CD4-positive, CD25-positive, alpha-beta regulatory T cell (primary cell): ENCODE results near the gene RAB19. TPM values are rescaled to one million over a fixed set of nuclear protein-coding genes. Genes with fewer than 3 reads are reported as not detected.
"Not testable (repeated sequence)": the region's sequence is repeated elsewhere in the genome, so short reads cannot be mapped to it uniquely, and the experiment has no call there.

Source experiments
- ATAC-seq, 2 donors: fragments of 150-1000 bp; cut with Tn5 transposase; one replicate each; pipeline ENCODE4 v1.10.0; 2021; ENCODE audit warnings: low read depth in 2 of 2, moderate number of reproducible peaks in 2 of 2, moderate library complexity in 1 of 2
- DNase-seq, 3 donors: peaks; one replicate each; pipeline versions ENCODE4 v3.0.0 to v3.0.0-alpha.2; 2012 to 2022; ENCODE audit warnings: mixed read lengths in 1 of 3
- H3K27ac ChIP-seq: one replicate; pipeline ENCODE4 v1.7.0; 2013; ENCODE audit warnings: mild to moderate bottlenecking, low read length; ENCODE audit not compliant: insufficient read depth, poor library complexity, severe bottlenecking
- H3K27me3 ChIP-seq: one replicate; pipeline ENCODE4 v1.7.0; 2013; ENCODE audit warnings: low read length; ENCODE audit not compliant: control insufficient read depth, insufficient read depth
- H3K36me3 ChIP-seq: one replicate; pipeline ENCODE4 v1.7.0; 2013; ENCODE audit warnings: mild to moderate bottlenecking, low read length, moderate library complexity; ENCODE audit not compliant: control insufficient read depth, insufficient read depth
- H3K4me1 ChIP-seq: 2 replicates; pipeline ENCODE4 v1.7.0; 2013; ENCODE audit warnings: mild to moderate bottlenecking, low read length; ENCODE audit not compliant: insufficient read depth, control insufficient read depth, poor library complexity, severe bottlenecking
- H3K4me3 ChIP-seq: one replicate; pipeline ENCODE4 v1.7.0; 2013; ENCODE audit warnings: low read depth, mild to moderate bottlenecking, low read length, moderate library complexity
- H3K9me3 ChIP-seq, 2 experiments: 1 replicate in 1 of 2; 2 replicates in 1 of 2; pipeline ENCODE4 v1.7.0; 2013; ENCODE audit warnings: low read length in 2 of 2, mild to moderate bottlenecking in 1 of 2, moderate library complexity in 1 of 2; ENCODE audit not compliant: control insufficient read depth in 2 of 2
- H3K27ac Mint-ChIP-seq, 3 donors: one replicate each; pipeline ENCODE4 v1.8.0; 2020 to 2022; ENCODE audit warnings: mild to moderate bottlenecking in 3 of 3, mixed read lengths in 3 of 3, moderate library complexity in 2 of 3
- H3K27me3 Mint-ChIP-seq: one replicate; pipeline ENCODE4 v1.8.0; 2022; ENCODE audit warnings: mild to moderate bottlenecking, mixed read lengths
- H3K36me3 Mint-ChIP-seq: one replicate; pipeline ENCODE4 v1.8.0; 2020; ENCODE audit warnings: mixed read lengths
- H3K4me1 Mint-ChIP-seq, 4 donors: one replicate each; pipeline ENCODE4 v1.8.0; 2020 to 2022; ENCODE audit warnings: mixed read lengths in 4 of 4, mild to moderate bottlenecking in 1 of 4
- H3K4me3 Mint-ChIP-seq, 4 donors: one replicate each; pipeline ENCODE4 v1.8.0; 2020 to 2022; ENCODE audit warnings: mild to moderate bottlenecking in 4 of 4, mixed read lengths in 4 of 4, moderate library complexity in 3 of 4
- H3K9me3 Mint-ChIP-seq, 7 donors: one replicate each; pipeline ENCODE4 v1.8.0; 2020 to 2022; ENCODE audit warnings: mixed read lengths in 7 of 7, mild to moderate bottlenecking in 3 of 7, moderate library complexity in 2 of 7
- polyA plus RNA-seq, 4 donors: library from polyadenylated mRNA; unstranded; fragments of 300-500 nt; fragmentation: Illumina TruSeq; gene quantifications; one replicate each; pipeline ENCODE4 v1.2.3, GENCODE V29; 2021
- total RNA-seq: library from RNA; stranded (reverse); gene quantifications from one replicate; pipeline ENCODE4 v1.2.3, GENCODE V29; 2022

RAB19 gene
- total and polyA plus RNA-seq, 5 donors from 2014 or later = 2.1 to 6.7 (median 3.8) TPM

GRCh38 chr7:140415361-140415760 is 11.5 kb downstream of the RAB19 start:
- H3K27me3 ChIP-seq = no peaks in the 10 kb centered on the region
- H3K27ac Mint-ChIP-seq = peak overlapping the region in 1 of 3 donors; percentile 51
- H3K27me3 Mint-ChIP-seq = no peaks in the 10 kb centered on the region
- H3K9me3 ChIP-seq = no peaks in the 10 kb centered on the region
- H3K4me3 Mint-ChIP-seq = no peak overlapping the region
- DNase-seq = no peak
- H3K9me3 Mint-ChIP-seq = no peaks in the 10 kb centered on the region
- no peak overlapping the region for H3K4me3 ChIP-seq
- peaks cover 0 to 14% (median 6%) of the 10 kb centered on the region in 4 donors for H3K4me1 Mint-ChIP-seq
- H3K4me1 ChIP-seq = no peaks in the 10 kb centered on the region
- ATAC-seq = no peak
- H3K27ac ChIP-seq = no peak overlapping the region
- peaks cover 4% of the 10 kb centered on the region for H3K36me3 ChIP-seq
- peaks cover 29% of the 10 kb centered on the region for H3K36me3 Mint-ChIP-seq

- H3K4me3 ChIP-seq, H3K27me3 ChIP-seq, H3K9me3 Mint-ChIP-seq, DNase-seq, H3K9me3 ChIP-seq, H3K4me1 ChIP-seq, H3K27ac ChIP-seq, H3K4me3 Mint-ChIP-seq, ATAC-seq, H3K36me3 ChIP-seq, H3K27me3 Mint-ChIP-seq: not testable (repeated sequence)
- Mint-ChIP-seq H3K4me1 (peaks cover 0 to 14% (median 6%) of the 10 kb centered on the region in 4 donors), H3K36me3 (peaks cover 27% of the 10 kb centered on the region), H3K27ac (peak overlapping the region in 1 of 3 donors; percentile 51)
These were observed 12.0 kb downstream of the RAB19 start for GRCh38 chr7:140415816-140416215.

GRCh38 chr7:140416560-140416959 is 12.7 kb downstream of the RAB19 start:
- no peak for ATAC-seq

GRCh38 chr7:140417456-140418155 is 13.7 kb downstream of the RAB19 start:
- peak overlapping the region; percentile 15 to 72 (median 60) for H3K27ac Mint-ChIP-seq
- no peaks in the 10 kb centered on the region for H3K27me3 Mint-ChIP-seq
- H3K36me3 Mint-ChIP-seq = peaks cover 16% of the 10 kb centered on the region
- no peak overlapping the region for H3K4me3 ChIP-seq
- DNase-seq (peak in 1 of 3 donors; percentile 79), ATAC-seq (peak; percentile 68 to 69)
- no peaks in the 10 kb centered on the region for H3K9me3 ChIP-seq
- H3K4me3 Mint-ChIP-seq = no peak overlapping the region
- no peak overlapping the region for H3K27ac ChIP-seq
- peaks cover 4% of the 10 kb centered on the region for H3K36me3 ChIP-seq
- no peaks in the 10 kb centered on the region for H3K4me1 ChIP-seq
- H3K9me3 Mint-ChIP-seq = no peaks in the 10 kb centered on the region
- H3K4me1 Mint-ChIP-seq = peaks cover 0 to 14% (median 7%) of the 10 kb centered on the region in 4 donors
- no peaks in the 10 kb centered on the region for H3K27me3 ChIP-seq

More at GRCh38 chr7:140416560-140416959, 12.7 kb downstream of the RAB19 start:
- DNase-seq = no peak
- H3K4me1 Mint-ChIP-seq = peaks cover 0 to 14% (median 6%) of the 10 kb centered on the region in 4 donors
- H3K36me3 ChIP-seq = peaks cover 4% of the 10 kb centered on the region
- no peak overlapping the region for H3K4me3 ChIP-seq
- no peak overlapping the region for H3K4me3 Mint-ChIP-seq
- H3K27ac ChIP-seq = no peak overlapping the region
- H3K27me3 ChIP-seq = no peaks in the 10 kb centered on the region
- H3K9me3 ChIP-seq = no peaks in the 10 kb centered on the region
- no peak overlapping the region for H3K27ac Mint-ChIP-seq
- peaks cover 22% of the 10 kb centered on the region for H3K36me3 Mint-ChIP-seq
- no peaks in the 10 kb centered on the region for H3K9me3 Mint-ChIP-seq
- no peaks in the 10 kb centered on the region for H3K4me1 ChIP-seq
- H3K27me3 Mint-ChIP-seq = no peaks in the 10 kb centered on the region

GRCh38 chr7:140418156-140418472 is 14.3 kb downstream of the RAB19 start:
- not testable (repeated sequence) for H3K36me3 ChIP-seq, H3K4me1 ChIP-seq, H3K9me3 Mint-ChIP-seq, ATAC-seq, H3K27me3 ChIP-seq, DNase-seq, H3K27me3 Mint-ChIP-seq, H3K4me3 Mint-ChIP-seq, H3K4me3 ChIP-seq, H3K27ac ChIP-seq, H3K9me3 ChIP-seq
- Mint-ChIP-seq H3K4me1 (peaks cover 0 to 14% (median 7%) of the 10 kb centered on the region in 4 donors), H3K36me3 (peaks cover 14% of the 10 kb centered on the region), H3K27ac (peak overlapping the region in 1 of 3 donors; percentile 72)

- no peak overlapping the region for H3K4me3 Mint-ChIP-seq
- peak overlapping the region in 1 of 3 donors; percentile 27 for H3K27ac Mint-ChIP-seq
- no peak for ATAC-seq
These were observed 14.8 kb downstream of the RAB19 start for GRCh38 chr7:140418653-140419052.

GRCh38 chr7:140421521-140421920 is 17.7 kb downstream of the RAB19 start:
- peaks cover 8% of the 10 kb centered on the region for H3K36me3 Mint-ChIP-seq
- H3K36me3 ChIP-seq = peaks cover 6% of the 10 kb centered on the region
- ATAC-seq = no peak
- no peak overlapping the region for H3K27ac Mint-ChIP-seq
- peaks cover 0 to 14% (median 7%) of the 10 kb centered on the region in 4 donors for H3K4me1 Mint-ChIP-seq
- no peaks in the 10 kb centered on the region for H3K27me3 Mint-ChIP-seq
- no peaks in the 10 kb centered on the region for H3K9me3 ChIP-seq
- no peaks in the 10 kb centered on the region for H3K9me3 Mint-ChIP-seq
- H3K27ac ChIP-seq = no peak overlapping the region
- no peaks in the 10 kb centered on the region for H3K4me1 ChIP-seq
- DNase-seq = no peak
- no peaks in the 10 kb centered on the region for H3K27me3 ChIP-seq
- no peak overlapping the region for H3K4me3 ChIP-seq
- no peak overlapping the region for H3K4me3 Mint-ChIP-seq

More at GRCh38 chr7:140418653-140419052, 14.8 kb downstream of the RAB19 start:
- Histone ChIP-seq H3K9me3 (no peaks in the 10 kb centered on the region), H3K4me3 (no peak overlapping the region), H3K36me3 (peaks cover 4% of the 10 kb centered on the region), H3K27me3 (no peaks in the 10 kb centered on the region), H3K27ac (no peak overlapping the region), H3K4me1 (no peaks in the 10 kb centered on the region)
- no peaks in the 10 kb centered on the region for H3K9me3 Mint-ChIP-seq
- peaks cover 15% of the 10 kb centered on the region for H3K36me3 Mint-ChIP-seq
- peaks cover 0 to 14% (median 7%) of the 10 kb centered on the region in 4 donors for H3K4me1 Mint-ChIP-seq
- DNase-seq = no peak
- no peaks in the 10 kb centered on the region for H3K27me3 Mint-ChIP-seq

GRCh38 chr7:140423501-140423900 is 19.6 kb downstream of the RAB19 start:
- H3K4me1 ChIP-seq = no peaks in the 10 kb centered on the region
- no peaks in the 10 kb centered on the region for H3K9me3 Mint-ChIP-seq
- H3K27ac Mint-ChIP-seq = peak overlapping the region in 2 of 3 donors; percentile 8 to 20
- H3K27me3 Mint-ChIP-seq = no peaks in the 10 kb centered on the region
- no peaks in the 10 kb centered on the region for H3K27me3 ChIP-seq
- no peak for DNase-seq
- H3K36me3 ChIP-seq = peaks cover 6% of the 10 kb centered on the region
- no peak overlapping the region for H3K4me3 Mint-ChIP-seq
- peaks cover 0 to 6% (median 3%) of the 10 kb centered on the region in 4 donors for H3K4me1 Mint-ChIP-seq
- peaks cover 13% of the 10 kb centered on the region for H3K36me3 Mint-ChIP-seq
- no peak overlapping the region for H3K4me3 ChIP-seq
- no peak overlapping the region for H3K27ac ChIP-seq
- H3K9me3 ChIP-seq = no peaks in the 10 kb centered on the region
- ATAC-seq = no peak
